MM.1S (cell line): Measurements from ENCODE around the gene GARS1.

Experiments used
- DNase-seq: peaks from one replicate; pipeline ENCODE4 v3.0.0-alpha.2; 2015
- H2AFZ ChIP-seq: fragments of 300-600 bp; sonication (generic); 2 replicates; pipeline ENCODE4 v1.6.0; 2016; ENCODE audit warnings: antibody characterized with exemption, low read length
- H3F3A ChIP-seq: fragments of 300-600 bp; sonication (generic); 2 replicates; pipeline ENCODE4 v1.6.1; 2016; ENCODE audit warnings: mild to moderate bottlenecking, antibody characterized with exemption, low read length, moderate library complexity, mixed read lengths; ENCODE audit not compliant: insufficient read depth
- H3K27ac ChIP-seq: fragments of 300-600 bp; sonication (generic); 2 replicates; pipeline ENCODE4 v1.5.1; 2016; ENCODE audit warnings: mild to moderate bottlenecking, low read length
- H3K27me3 ChIP-seq: fragments of 300-600 bp; sonication (generic); replicated peaks from 2 replicates; pipeline ENCODE4 v1.6.0; 2016; ENCODE audit warnings: low read length; ENCODE audit not compliant: insufficient read depth
- H3K36me3 ChIP-seq: fragments of 300-600 bp; sonication (generic); replicated peaks from 2 replicates; pipeline ENCODE4 v1.6.1; 2016; ENCODE audit warnings: mild to moderate bottlenecking, low read length, mixed read lengths; ENCODE audit not compliant: insufficient read depth
- H3K4me1 ChIP-seq: fragments of 300-600 bp; sonication (generic); 2 replicates; pipeline ENCODE4 v1.6.1; 2016; ENCODE audit warnings: low read length, mixed read lengths
- H3K4me2 ChIP-seq: fragments of 300-600 bp; sonication (generic); 2 replicates; pipeline ENCODE4 v1.6.0; 2016; ENCODE audit warnings: low read depth, low read length
- H3K4me3 ChIP-seq: fragments of 300-600 bp; sonication (generic); 2 replicates; pipeline ENCODE4 v1.5.1; 2016; ENCODE audit warnings: low read length, mixed read lengths
- H3K79me2 ChIP-seq: fragments of 300-600 bp; sonication (generic); 2 replicates; pipeline ENCODE4 v1.6.1; 2016; ENCODE audit warnings: mixed run types, low read length, mixed read lengths
- H3K9ac ChIP-seq: fragments of 300-600 bp; sonication (generic); 2 replicates; pipeline ENCODE4 v1.6.1; 2016; ENCODE audit warnings: low read length, mixed read lengths
- H3K9me2 ChIP-seq: fragments of 300-600 bp; sonication (generic); replicated peaks from 2 replicates; pipeline ENCODE4 v1.6.1; 2016; ENCODE audit warnings: mild to moderate bottlenecking, low read length, mixed read lengths; ENCODE audit not compliant: insufficient read depth
- H3K9me3 ChIP-seq: fragments of 300-600 bp; sonication (generic); replicated peaks from 2 replicates; pipeline ENCODE4 v1.6.1; 2016; ENCODE audit warnings: mild to moderate bottlenecking, low read length, mixed read lengths; ENCODE audit not compliant: insufficient read depth
- H4K20me1 ChIP-seq: fragments of 300-600 bp; sonication (generic); 2 replicates; pipeline ENCODE4 v1.6.1; 2016; ENCODE audit warnings: mild to moderate bottlenecking, low read length, moderate library complexity, mixed read lengths; ENCODE audit not compliant: insufficient read depth
- CTCF ChIP-seq: fragments of 300-600 bp; sonication (generic); IDR thresholded peaks from 2 replicates; pipeline ENCODE4 v1.5.1; 2016; ENCODE audit warnings: antibody characterized with exemption, low read length, mixed read lengths
- EZH2 ChIP-seq: fragments of 300-600 bp; sonication (generic); optimal IDR thresholded peaks from 2 replicates; pipeline ENCODE3; 2017; ENCODE audit warnings: low read depth, mild to moderate bottlenecking, antibody characterized with exemption, low read length, mixed read lengths
- EZH2phosphoT487 ChIP-seq: fragments of 300-600 bp; sonication (generic); IDR thresholded peaks from 2 replicates; pipeline ENCODE4 v1.6.1; 2018; ENCODE audit warnings: antibody characterized with exemption, low read length

The GARS1 gene

GRCh38 chr7:30589111-30589510 lies 5.6 kb upstream of the GARS1 start:
- Histone ChIP-seq H3K4me1 (no peaks in the 10 kb centered on the region), H3K27ac (no peak overlapping the region), H3F3A (peaks cover 5% of the 10 kb centered on the region), H3K9ac (no peak overlapping the region), H3K79me2 (peaks cover 45% of the 10 kb centered on the region), H2AFZ (no peak overlapping the region), H3K9me3 (no peaks in the 10 kb centered on the region), H3K4me2 (no peak overlapping the region), H4K20me1 (no peaks in the 10 kb centered on the region), H3K4me3 (no peak overlapping the region), H3K36me3 (no peaks in the 10 kb centered on the region), H3K27me3 (no peaks in the 10 kb centered on the region), H3K9me2 (no peaks in the 10 kb centered on the region)
- no peak for TF ChIP-seq CTCF
- no peak for TF ChIP-seq EZH2phosphoT487
- no peak for TF ChIP-seq EZH2
- DNase-seq: no peak

DNA sequence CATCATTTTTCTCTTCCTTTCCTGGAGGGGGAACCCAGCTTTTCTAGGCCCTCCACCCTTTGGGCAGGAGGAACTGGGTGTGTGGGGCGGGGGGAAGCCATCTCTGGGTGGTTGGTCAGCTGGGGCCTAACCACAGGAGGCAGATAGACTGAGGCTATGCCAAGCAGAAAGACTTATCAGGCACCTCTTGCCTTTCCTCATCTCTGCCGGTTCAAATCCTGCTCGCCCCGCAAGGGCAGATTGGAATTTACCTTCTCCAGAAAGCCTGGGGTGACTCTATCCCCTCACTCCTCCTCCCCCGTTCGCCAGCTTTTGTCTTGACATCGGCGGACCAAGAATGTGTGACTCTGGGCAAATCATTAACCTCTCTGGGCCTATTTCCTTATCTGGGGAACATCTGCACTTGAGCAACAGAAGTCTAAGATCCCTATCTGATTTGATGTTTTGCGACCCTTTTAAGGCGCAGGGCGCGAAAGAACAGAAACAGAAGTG lies 584 bp upstream of the GARS1 start:
- H3K9me3 ChIP-seq: no peaks in the 10 kb centered on the region
- H3K36me3 ChIP-seq: 0 out of 2 replicates have a peak, but pooled peaks cover 4% of the 10 kb centered on the region
- DNase-seq: no peak
- H4K20me1 ChIP-seq: no peaks in the 10 kb centered on the region
- peak overlapping the region; percentile 79 for H3K9ac ChIP-seq
- H3K4me2 ChIP-seq: peak overlapping the region; percentile 99
- TF ChIP-seq EZH2phosphoT487 (no peak), CTCF (no peak), EZH2 (no peak)
- peak overlapping the region; percentile 84 for H3K27ac ChIP-seq
- no peaks in the 10 kb centered on the region for H3K27me3 ChIP-seq
- peaks cover 18% of the 10 kb centered on the region for H3F3A ChIP-seq
- H3K79me2 ChIP-seq: peaks cover 78% of the 10 kb centered on the region
- peak overlapping the region; percentile 61 for H2AFZ ChIP-seq
- H3K4me1 ChIP-seq: peaks cover 9% of the 10 kb centered on the region; the same call in 1 of the 2 replicates
- no peaks in the 10 kb centered on the region for H3K9me2 ChIP-seq
- peak overlapping the region; percentile 70 for H3K4me3 ChIP-seq

DNA sequence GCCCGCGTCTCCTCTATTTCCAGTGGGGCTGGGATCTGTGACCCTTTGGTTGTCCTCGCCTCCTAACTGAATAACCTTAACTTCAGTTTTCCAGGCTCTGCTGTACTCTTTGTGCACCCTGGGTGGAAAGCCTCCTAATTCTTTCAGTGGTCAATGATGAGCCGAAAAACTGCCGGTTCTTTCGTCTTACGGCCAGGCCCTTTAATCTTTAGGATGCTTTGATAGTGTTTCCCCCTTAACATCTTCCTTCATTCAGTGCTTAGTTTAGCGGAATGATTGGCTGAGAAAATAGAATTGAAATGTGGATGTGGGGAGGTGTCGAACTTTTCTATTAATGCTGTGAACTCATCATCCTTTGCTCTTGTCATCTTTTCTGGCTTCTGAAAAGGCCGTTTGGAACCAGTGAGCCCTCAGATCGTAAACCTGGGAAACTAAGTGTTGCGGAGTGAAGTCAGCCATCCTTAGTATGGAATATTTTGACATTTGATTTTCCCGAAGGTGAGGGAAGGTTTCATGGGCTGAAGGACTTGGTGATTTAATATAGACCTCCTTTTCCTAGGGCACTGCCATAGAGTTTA lies 847 bp downstream of the GARS1 start:
- no peaks in the 10 kb centered on the region for H3K9me3 ChIP-seq
- peaks cover 85% of the 10 kb centered on the region for H3K79me2 ChIP-seq
- peaks cover 9% of the 10 kb centered on the region; the same call in 1 of the 2 replicates for H3K4me1 ChIP-seq
- peak; percentile 12 for DNase-seq
- H3K9me2 ChIP-seq: no peaks in the 10 kb centered on the region
- TF ChIP-seq EZH2phosphoT487: no peak
- TF ChIP-seq EZH2: no peak
- TF ChIP-seq CTCF: no peak
- H4K20me1 ChIP-seq: no peaks in the 10 kb centered on the region
- H2AFZ ChIP-seq: peak overlapping the region; percentile 9
- H3K9ac ChIP-seq: peak overlapping the region; percentile 79
- peak overlapping the region; percentile 70 for H3K4me3 ChIP-seq
- H3K36me3 ChIP-seq: 0 out of 2 replicates have a peak, but pooled peaks cover 5% of the 10 kb centered on the region
- H3K27ac ChIP-seq: peak overlapping the region; percentile 84; the same call in 1 of the 2 replicates
- H3K4me2 ChIP-seq: peak overlapping the region; percentile 75
- no peaks in the 10 kb centered on the region for H3K27me3 ChIP-seq
- peaks cover 18% of the 10 kb centered on the region for H3F3A ChIP-seq
